ENCODE results near the gene BIN1.
"Not testable (repeated sequence)": the region's sequence is repeated elsewhere in the genome, so short reads cannot be mapped to it uniquely, and the experiment has no call there.

The BIN1 gene

DNA sequence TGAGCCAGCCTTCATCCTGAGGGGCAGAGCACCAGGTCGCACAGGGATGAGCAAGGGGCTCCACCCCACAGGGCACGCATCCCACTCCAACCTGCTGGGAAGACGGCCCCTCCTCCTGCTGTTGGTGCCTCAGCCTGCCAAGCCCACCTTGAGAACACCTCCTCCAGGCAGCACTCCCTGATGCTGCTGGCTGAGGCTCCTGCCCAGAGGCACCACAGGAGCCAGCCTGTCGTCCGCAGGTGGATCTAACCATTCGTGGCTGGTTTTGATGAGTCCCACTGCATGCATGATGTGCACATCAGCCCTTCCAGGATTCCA lies 58.4 kb downstream of the BIN1 start:
- FAIRE-seq = no peak

DNA sequence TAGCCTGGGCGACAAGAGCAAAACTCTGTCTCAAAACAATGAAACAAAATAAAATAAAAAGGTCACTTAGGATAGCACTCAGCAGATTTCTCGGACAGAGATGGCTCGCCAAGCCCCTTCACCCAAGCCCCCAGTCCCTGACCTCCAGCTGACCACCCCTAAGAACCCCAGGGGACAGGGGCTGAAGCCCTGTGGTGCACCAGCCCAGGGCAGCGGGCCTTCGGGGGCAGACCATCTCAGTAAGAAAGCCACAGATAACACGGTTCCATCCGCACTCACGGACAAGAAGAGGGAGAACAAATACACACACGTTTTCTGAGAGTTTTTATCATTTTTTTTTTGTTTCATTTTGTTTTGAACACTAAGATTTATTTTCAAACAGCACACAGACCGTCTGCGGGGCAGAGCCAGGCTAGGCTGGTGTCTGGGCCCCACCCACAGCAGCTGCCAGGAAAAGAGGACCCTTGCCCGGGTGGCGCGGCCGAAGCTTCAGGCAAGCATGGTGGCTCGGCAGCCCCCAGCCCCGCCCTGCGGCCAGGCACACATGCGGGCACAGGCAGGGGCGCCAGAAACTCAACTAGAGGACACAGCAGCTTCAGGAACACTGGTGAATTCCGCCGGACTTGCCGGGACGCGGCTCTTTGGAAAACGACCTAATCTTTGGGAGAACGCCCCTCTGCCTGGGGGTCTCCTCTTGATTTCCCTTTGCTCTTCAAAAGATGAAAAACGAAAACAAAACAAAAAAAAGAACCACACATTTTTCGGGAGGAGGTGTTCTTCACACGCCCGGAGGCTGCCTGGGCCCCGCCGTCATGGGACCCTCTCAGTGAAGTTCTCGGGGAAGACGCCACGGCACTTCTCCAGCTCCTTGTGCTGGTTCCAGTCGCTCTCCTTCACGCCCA lies 59.0 kb downstream of the BIN1 start:
- DNase-seq (ENCODE audit: low spot score) (no peak), FAIRE-seq (no peak)

More for the DNA sequence above, 58.4 kb downstream of the BIN1 start:
- DNase-seq (ENCODE audit: low spot score) = no peak

DNA sequence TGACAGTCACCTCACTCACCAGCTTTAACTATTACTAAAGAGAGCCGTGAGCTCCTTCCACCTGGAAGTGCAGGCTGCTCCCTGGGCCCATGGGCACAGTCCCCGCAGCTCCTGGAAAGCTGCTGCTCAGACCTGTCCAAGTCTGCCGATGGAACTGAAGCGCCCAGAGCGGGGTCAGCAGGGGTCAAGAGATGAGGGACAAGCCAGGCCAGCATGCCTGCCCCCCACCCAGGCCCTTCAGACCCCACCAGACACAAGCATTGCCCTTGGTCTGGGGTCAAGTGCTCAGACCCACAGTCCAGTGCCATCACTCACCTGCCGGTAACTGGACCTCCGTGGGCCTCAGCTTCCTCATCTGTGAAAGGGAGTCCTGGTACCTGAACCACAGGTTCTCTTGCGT lies 59.9 kb downstream of the BIN1 start:
- FAIRE-seq = no peak
- no peak for DNase-seq (ENCODE audit: low spot score)

DNA sequence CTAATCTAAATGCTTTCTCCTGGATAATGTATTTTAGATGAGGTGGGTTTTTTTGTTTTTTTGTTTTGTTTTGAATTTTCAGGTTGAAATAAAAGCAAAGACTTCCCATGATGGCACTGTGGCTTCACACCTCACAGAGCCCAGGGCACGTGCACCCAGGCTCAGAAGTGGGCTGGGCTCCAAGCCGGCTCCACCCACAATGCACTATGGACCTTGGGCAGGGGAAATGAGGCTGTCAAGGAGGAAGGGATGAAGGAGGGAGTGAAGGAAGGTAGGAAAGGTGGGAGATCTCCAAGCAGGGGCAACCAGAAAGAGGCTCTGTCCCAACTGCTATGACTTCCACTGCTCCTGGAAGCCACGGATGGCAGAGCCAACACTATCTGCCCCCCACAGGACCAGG lies 60.4 kb downstream of the BIN1 start:
- FAIRE-seq (no peak), DNase-seq (ENCODE audit: low spot score) (no peak)

DNA sequence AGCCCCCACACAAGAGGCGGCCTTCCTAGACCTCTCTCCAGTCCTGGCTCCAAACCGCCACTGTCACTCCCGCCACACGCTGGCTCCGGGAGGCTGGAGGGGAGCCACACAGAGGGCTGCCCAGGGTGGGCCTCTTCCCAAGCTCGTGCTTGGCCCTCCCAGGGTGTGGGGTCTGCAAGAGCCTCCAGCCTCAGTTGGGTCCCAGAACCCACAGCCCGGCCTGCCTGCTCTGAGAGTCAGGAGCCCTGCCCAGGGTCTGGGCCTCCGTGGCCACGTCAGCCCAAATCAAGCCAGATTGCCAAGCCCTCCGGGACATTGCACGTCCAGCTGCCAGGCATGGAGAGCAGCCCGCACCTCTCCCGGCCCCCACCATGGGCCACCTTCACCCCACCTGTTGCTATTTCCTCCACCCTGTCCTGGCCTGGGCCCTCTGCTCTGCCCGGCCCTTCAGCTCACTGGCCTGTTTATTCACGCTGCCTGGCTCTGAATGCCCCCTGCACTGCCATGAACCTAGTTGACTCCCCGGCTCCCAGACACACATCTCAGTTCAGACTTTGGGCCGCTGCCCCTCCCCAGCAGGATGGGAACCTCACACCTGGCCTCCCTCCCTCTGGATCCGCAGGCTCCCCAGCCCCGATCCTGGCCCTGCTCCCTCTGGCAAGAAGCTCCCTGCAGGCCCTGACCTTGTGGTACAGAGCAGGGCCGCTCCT lies 61.0 kb downstream of the BIN1 start:
- no peak for DNase-seq (ENCODE audit: low spot score)

DNA sequence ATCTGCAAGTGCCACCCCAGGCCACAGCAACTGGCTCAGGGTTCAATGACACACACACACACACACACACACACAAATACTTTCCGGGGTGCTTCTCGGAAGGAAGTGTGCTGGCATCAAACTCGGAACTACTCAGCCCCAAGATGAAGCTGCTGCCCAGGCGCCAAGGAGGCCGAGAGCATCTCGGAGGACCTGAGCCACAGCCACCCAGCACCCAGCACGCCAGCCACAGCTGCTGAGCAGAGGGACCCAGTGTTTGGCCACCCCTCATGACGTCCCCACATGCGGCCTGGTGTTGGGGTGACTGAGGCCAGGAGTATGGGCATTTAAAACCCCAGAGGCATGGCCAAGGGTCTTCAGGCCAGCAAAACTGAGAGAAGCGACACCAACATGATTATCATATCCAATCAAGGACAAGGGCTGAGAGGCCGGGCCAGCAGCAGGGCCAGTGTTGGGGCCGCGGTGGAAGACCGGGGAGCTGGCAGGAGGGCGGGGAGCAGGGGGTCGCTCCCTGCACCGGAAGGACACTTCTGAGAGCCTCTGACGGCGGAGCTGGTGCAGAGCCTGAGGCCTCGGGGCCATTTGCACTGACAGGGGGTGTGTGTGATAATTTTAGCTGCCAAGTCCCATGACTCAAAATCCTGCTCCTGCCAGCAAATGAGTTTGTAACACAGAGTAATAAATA lies 61.8 kb downstream of the BIN1 start:
- FAIRE-seq = no peak
- no peak for DNase-seq (ENCODE audit: low spot score)

More for the DNA sequence above, 61.0 kb downstream of the BIN1 start:
- no peak for FAIRE-seq

DNA sequence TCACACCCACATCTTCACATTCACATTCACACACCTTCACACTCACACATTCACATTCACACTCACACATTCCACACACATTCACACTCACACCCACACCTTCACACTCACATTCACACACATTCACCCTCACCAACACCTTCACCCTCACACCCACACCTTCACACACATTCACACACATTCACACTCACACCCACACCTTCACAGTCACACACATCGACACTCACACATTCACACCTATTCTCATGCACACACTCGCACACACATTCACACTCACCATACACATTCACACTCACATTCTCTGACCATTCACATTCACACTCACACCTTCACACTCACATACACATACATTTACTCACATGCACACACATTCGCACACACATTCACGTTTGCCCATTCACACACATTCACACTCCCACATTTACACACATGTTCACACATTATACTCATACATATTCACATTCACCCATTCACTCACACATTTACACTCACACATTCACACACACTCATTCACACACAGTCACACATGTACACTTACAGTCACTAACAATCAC lies 62.7 kb downstream of the BIN1 start:
- DNase-seq (ENCODE audit: low spot score) (no peak), FAIRE-seq (peak; percentile 99)

DNA sequence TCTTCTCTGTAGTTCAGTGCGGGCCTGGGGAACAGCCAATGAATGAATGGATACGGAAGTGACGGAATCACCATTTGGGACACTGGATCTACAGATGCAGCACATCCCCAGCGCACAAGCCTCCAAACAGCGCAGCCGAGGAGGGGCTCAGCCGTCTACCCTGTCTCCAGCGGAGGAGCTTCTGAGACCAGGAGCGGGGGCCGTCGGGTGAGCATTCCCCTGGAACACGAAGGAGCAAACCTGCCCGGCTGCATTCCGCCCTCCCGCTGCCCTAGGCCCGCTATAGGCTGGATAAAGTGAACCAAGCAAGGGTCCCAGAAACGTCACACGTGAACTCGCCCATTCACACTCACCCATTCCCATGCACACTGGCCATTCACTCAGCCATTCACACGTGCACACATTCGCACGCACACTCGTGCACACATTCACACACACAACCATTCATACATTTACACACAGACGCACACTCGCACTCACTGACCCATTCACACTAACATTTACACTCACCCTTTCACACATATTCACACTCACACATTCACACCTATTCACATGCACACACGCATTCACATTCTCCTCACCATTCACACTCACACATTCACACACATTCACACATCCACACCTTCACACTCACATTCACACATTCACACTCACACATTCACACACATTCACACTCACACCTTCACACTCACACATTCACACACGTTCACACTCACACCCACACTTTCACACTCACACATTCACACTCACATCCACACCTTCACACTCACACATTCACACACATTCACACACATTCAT lies 63.4 kb downstream of the BIN1 start:
- no peak for DNase-seq (ENCODE audit: low spot score)

DNA sequence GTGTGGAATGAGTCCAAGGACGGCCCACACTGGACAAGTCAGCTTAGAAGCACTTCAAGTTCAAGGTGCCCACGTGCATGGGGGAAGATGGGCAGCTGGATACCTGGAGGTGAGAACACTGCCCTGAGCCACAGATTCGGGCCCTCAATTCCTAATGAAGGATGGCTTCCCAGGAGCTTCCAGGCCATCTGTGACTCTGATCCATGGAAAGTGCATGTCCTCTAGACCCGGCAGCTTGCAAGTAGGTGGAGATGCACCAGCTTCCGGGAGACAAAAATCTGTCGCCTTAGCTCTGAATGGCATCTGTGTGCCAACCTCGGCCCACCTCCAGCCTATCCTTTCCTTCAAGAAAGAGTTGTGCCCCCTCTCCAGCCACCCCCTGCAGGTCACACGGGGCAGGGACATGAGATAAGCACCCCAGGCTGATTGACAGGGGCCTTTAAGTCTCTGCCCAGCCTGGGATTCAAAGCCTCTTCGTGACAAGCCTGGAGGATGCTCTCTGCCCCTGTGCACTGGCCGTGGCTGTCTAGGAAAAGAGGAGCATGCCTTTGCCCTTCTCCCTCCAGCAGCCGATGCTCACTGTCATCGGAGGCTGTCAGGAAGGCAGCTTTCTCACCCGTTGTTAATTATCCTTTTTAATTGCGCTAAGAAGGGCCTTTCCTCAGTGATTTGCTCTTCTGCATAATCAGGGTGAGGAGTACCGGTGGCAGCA lies 65.5 kb downstream of the BIN1 start:
- FAIRE-seq = no peak
- no peak for DNase-seq (ENCODE audit: low spot score)

More for the DNA sequence above, 63.4 kb downstream of the BIN1 start:
- no peak for FAIRE-seq

DNA sequence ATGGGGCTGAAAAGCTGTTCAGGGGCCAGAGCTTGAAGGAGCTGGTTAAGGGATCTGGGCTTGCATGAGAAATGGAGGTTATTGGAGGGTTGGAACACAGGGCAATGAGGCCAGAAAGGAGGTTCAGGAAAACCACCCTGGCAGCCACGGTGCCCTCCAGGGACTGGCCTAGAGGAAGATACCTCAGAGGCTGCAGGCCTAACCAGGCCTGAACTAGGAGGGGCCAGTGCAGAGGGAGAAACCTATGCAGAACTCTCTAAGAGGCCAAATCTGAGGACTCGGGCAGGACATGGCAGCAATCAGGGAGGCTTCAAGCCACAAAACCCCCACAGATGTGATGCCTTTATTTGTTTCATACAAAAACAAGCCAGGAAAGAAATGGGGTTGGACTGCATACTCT lies 66.8 kb downstream of the BIN1 start:
- DNase-seq (ENCODE audit: low spot score) = no peak
- no peak for FAIRE-seq

DNA sequence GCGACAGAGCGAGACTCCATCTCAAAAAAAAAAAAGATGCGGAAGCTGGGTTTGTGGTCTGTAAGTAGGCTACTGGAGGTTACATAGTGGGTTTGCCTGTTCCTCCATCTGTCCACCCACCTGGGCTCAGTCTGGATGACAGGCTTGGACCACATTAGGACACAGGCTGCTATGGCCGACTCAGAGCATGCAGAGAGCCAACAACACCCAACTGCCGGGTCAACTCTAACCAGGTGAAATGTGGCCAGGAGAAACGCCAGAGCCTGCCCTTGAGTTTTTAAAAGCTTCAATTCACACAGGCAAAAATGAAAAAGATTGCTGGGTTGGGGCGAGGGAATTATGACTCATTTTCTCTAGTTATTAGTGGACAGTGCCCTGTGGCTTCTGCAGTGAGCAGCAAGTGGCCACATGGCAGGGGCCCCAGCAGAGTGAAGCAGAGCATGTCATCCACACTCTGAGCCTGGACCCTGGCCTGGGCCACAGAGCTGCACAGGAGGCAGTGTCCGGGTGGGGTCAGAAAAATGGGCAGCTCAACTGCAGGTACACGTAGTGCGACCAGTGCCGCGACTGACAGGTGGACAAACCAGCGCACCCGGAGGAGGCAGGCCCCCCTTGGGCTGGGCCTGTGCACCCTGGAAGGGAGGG lies 67.4 kb downstream of the BIN1 start:
- FAIRE-seq (no peak), DNase-seq (ENCODE audit: low spot score) (no peak)

DNA sequence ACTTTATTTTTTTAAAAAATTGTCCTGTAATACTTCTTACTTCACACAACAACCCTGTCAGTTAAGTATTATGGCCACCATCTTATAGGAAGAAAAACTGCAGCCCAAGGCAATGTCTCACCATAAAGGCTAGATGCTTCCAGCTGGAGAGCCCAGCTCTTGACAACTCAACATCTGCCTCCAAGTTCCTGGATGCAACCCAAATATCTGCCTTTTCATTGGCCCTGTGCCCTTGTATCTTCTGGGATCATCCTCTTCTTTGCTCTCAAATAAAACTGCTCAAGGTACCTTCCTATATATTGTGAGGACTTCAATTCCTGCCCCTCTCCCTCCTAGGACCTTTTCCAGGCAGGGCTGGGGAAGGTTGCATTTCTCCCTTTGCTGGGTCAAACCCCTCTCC lies 69.5 kb downstream of the BIN1 start:
- DNase-seq (ENCODE audit: low spot score) (no peak), FAIRE-seq (no peak)

DNA sequence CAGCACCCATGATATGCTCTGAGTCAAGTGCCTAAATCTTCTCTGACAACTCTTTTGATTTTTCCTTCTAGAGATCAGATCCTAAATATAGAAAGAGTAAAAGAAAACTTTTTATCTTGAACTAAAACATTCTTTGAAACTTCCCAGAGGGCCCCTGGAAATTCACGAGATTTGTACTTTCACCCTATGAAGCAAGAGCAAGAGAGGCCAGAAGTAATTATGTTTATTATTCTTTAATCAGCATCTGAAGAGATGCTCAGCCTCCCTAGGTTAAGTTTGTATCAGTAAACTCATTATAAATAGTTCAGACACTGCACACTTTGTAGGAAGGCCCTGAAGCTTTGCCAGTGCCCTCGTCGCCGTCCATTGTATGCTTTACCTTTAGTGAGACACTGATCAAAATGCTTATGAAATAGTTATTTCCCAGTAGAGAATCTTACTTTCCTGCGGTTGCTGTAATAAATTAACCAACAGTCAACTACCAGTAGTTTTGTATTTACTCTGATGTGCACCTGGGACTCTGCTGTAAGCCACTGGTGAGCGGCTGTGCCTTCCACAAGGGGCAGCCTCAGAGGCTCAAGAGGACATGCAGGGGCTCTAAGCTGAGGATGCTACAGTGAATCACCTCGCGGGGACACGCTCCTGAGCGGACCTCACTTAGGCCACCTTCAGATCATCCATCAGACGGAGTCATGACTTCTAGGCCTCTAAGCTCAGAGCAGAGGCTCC lies 71.9 kb downstream of the BIN1 start:
- FAIRE-seq (no peak), DNase-seq (ENCODE audit: low spot score) (no peak)

DNA sequence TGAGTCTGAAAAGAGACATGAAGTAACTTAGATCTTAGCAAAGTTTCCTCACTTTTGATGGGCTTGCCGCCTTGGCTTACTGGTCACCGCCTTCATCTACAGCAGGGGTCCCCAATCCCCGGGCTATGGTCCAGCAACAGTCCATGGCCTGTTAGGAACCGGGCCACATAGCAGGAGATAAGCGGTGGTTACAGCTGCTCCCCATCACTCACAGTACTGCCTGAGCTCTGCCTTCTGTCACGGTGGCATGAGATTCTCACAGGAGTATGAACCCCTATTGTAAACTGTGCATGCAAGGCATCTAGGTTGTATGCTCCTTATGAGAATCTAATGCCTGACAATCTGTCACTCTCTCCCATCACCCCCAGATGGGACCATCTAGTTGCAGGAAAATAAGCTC lies 72.9 kb downstream of the BIN1 start:
- FAIRE-seq (peak; percentile 74), DNase-seq (ENCODE audit: low spot score) (no peak)

DNA sequence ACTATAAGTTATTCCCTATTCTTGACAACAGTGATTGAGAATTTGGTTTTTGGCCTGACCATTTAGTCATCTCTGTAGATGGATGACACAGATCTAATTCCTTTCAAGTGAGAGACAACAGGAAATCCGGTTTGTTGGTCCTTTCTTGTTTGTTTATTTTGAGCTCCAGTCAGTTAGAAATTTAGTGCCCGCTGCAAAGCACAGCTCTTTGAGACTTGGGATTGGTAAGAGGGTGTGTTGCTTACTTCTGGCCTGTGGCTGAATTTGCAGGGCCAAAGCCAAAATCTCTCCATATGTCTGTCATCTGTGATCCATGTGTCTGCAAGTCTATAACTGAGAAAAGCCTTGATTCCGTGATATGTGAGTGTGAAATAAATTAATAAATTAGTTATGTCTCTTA lies 74.3 kb downstream of the BIN1 start:
- FAIRE-seq (no peak), DNase-seq (ENCODE audit: low spot score) (no peak)

DNA sequence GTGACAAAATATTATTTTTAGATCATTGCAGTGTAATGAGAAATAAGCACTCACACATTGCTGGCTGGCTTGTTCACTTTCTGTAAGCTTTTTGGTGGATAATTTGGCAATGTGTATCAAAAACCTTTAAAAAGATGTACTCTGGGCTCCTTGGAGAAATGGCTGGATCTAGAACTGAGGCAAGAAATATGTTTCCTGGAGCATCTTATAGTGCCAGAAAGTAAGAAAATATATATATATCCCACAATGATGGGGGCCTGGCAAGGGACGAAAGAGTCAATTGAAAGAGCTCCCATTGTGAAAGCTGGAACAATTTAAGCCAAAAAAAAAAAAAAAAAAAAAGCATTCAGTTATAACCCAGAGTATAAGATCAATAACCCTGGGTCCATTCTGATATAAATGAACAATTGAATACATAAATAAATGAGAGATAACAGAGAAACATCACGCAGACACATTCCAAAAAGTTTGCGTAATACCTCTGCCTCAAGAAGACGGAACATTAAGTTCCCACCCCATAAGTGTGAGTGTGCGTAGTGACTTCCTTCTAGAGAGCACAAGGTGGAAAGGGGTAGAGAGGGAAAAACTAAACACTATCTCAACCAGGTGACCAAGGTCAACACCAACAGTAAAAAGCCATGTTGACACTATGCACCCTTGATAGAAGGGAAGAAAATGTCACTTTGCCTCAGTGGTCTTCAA lies 77.5 kb downstream of the BIN1 start:
- FAIRE-seq = peak; percentile 40
- DNase-seq (ENCODE audit: low spot score) = no peak

DNA sequence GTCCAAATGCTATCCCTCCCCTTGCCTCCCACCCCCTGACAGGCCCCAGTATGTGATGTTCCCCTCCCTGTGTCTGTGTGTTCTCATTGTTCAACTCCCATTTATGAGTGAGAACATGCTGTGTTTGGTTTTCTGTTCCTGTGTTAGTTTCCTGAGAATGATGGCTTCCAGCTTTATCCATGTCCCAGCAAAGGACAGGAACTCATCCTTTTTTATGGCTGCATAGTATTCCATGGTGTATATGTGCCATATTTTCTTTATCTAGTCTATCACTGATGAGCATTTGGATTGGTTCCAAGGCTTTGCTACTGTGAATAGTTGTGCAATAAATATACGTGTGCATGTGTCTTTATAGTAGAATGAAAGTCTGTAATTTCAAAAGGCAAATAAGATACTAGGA lies 78.2 kb downstream of the BIN1 start:
- FAIRE-seq; DNase-seq (ENCODE audit: low spot score): not testable (repeated sequence)

DNA sequence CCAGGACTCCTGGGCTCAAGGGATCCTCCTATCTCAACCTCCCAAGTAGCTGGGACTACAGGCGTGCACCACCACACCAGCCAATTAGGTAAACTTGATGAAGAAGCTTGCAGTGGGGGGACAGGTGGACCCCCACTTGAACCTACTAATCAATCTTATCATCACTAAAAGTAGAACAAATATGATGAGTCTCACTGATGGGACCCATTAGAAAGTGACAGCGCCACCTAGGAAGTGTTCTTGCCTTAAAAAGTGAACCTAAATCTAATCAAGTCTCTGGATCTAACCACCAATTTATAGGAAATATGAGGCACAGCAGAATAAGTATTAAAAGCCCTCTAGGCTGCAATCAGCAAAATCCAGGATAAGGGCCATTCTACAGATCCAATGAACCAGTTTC lies 79.2 kb downstream of the BIN1 start:
- DNase-seq (ENCODE audit: low spot score) (no peak), FAIRE-seq (no peak)
